OCI-LY3 (cell line): ENCODE data around the gene PEAK1.

Source experiments
- EZH2phosphoT487 ChIP-seq: fragments of 200-600 bp; shearing (Covaris generic); IDR thresholded peaks from 2 replicates; pipeline ENCODE4 v1.6.1; 2018; ENCODE audit warnings: antibody characterized with exemption, mixed run types, low read depth
- TF ChIP-seq, protein P1 (sequence below): fragments of 200-600, 300-600 bp; sonication (generic); IDR thresholded peaks from 2 replicates; pipeline ENCODE4 v1.5.1; 2014; ENCODE audit warnings: antibody characterized with exemption, low read length, low read depth

DNA sequence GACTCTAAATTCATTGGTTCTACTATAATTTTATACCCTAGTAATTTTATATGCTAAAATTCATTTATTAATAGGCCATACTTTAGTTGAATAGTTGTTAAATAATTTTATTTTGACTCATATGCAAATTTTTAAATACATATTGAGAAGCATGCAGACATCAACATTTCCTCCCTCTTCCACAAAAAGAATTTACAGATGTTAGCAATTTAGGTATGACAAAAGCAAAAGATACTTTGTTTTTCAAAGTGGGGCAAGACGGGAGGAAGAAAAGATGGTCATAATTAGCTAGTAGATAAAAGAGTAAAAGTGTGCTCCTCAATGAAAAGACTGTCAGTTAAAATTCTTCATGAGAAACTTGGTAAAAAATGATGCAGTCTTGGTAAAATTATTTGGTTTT lies 200.1 kb downstream of the PEAK1 start:
- TF ChIP-seq, protein P1, sequence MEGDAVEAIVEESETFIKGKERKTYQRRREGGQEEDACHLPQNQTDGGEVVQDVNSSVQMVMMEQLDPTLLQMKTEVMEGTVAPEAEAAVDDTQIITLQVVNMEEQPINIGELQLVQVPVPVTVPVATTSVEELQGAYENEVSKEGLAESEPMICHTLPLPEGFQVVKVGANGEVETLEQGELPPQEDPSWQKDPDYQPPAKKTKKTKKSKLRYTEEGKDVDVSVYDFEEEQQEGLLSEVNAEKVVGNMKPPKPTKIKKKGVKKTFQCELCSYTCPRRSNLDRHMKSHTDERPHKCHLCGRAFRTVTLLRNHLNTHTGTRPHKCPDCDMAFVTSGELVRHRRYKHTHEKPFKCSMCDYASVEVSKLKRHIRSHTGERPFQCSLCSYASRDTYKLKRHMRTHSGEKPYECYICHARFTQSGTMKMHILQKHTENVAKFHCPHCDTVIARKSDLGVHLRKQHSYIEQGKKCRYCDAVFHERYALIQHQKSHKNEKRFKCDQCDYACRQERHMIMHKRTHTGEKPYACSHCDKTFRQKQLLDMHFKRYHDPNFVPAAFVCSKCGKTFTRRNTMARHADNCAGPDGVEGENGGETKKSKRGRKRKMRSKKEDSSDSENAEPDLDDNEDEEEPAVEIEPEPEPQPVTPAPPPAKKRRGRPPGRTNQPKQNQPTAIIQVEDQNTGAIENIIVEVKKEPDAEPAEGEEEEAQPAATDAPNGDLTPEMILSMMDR = no peak
- TF ChIP-seq EZH2phosphoT487 = no peak
